ENCODE data around the gene NKX1-1.

- no peak for TF ChIP-seq POLR2AphosphoS5 (IDR thresholded peaks at IDR 0.05)
- no peak for TF ChIP-seq CTCF (IDR thresholded peaks at IDR 0.05)
- no peak for TF ChIP-seq POLR2A (IDR thresholded peaks at IDR 0.05)
These were observed 28.5 kb downstream of the NKX1-1 start for GRCh38 chr4:1377606-1378261.
